SU-DHL-6 (cell line): ENCODE measurements around the gene PLEKHM2.

Experiments
- CTCF ChIP-seq: fragments of 200-600 bp; sonication (generic); IDR thresholded peaks from one replicate; pipeline ENCODE4 v1.5.1; 2017; ENCODE audit warnings: antibody characterized with exemption, mild to moderate bottlenecking, low read length, moderate library complexity; ENCODE audit not compliant: insufficient read depth, poor library complexity, severe bottlenecking
- EZH2phosphoT487 ChIP-seq: fragments of 200-600 bp; sonication (generic), shearing (Covaris generic); conservative IDR thresholded peaks from 2 replicates; pipeline ENCODE4 v1.6.1; 2018; ENCODE audit warnings: mild to moderate bottlenecking, antibody characterized with exemption, low read length, moderate library complexity, mixed read lengths

- TF ChIP-seq CTCF (no peak), EZH2phosphoT487 (no peak)
Observed at GRCh38 chr1:15727424-15727823, 43.3 kb downstream of the PLEKHM2 start.
